Measurements from ENCODE around the gene HDAC7.

DNA sequence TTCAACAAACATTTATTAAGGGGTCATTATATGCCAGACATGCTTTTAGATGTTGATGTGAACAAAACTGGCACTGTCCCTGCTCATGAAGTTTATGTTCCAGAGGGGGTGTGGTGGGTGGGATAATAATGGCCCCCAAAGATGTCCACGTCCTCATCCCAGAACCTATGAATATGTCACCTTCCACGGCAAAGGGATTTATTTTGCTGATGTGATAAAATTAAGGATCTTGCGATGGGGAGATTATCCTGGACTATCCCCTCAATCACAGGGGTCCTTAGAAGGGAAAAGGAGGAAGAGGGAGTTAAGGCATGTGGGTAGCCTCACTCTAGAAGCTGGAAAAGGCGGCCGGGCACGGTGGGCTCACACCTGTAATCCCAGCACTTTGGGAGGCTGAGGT lies 48.4 kb downstream of the HDAC7 start:
- no peak for TF ChIP-seq CTCF (conservative IDR thresholded peaks at IDR 0.05; ENCODE audit: low read length)
- no peak for TF ChIP-seq EZH2phosphoT487 (IDR thresholded peaks at IDR 0.05; ENCODE audit: borderline replicate concordance)
